Measurements from ENCODE around the gene ARF6.
"Not testable (repeated sequence)": the region's sequence is repeated elsewhere in the genome, so short reads cannot be mapped to it uniquely, and the experiment has no call there.

ARF6 gene

GRCh38 chr14:49895480-49895879 lies 2.6 kb downstream of the ARF6 start:
- Histone ChIP-seq H3K9ac (peak overlapping the region; percentile 96), H3K4me1 (ENCODE audit: low read depth, poor library complexity, severe bottlenecking) (peaks cover 37% of the 10 kb centered on the region), H3K4me2 (peak overlapping the region; percentile 92), H3K79me2 (ENCODE audit: insufficient read depth, low read depth) (peaks cover 59% of the 10 kb centered on the region), H4K20me1 (ENCODE audit: insufficient read depth) (peaks cover 18% of the 10 kb centered on the region), H2AFZ (ENCODE audit: low read depth) (no peak overlapping the region), H3K27ac (peak overlapping the region; percentile 96; the same call in 1 of the 2 replicates), H3K4me3 (IDR thresholded peaks at IDR 0.05; ENCODE audit: insufficient read depth, low read depth, low read length) (no peak overlapping the region), H3K36me3 (ENCODE audit: insufficient read depth) (0 out of 2 replicates have a peak, but pooled peaks cover 2% of the 10 kb centered on the region), H3K27me3 (ENCODE audit: insufficient read depth, low read depth) (no peaks in the 10 kb centered on the region)
- TF ChIP-seq CTCF (conservative IDR thresholded peaks at IDR 0.05; ENCODE audit: low read depth, low read length) = no peak

GRCh38 chr14:49896272-49896671 lies 3.4 kb downstream of the ARF6 start:
- Histone ChIP-seq H3K79me2 (ENCODE audit: insufficient read depth, low read depth) (peaks cover 59% of the 10 kb centered on the region), H3K27ac (peak overlapping the region; percentile 96; the same call in 1 of the 2 replicates), H3K9ac (peak overlapping the region; percentile 96; the same call in 1 of the 2 replicates), H4K20me1 (ENCODE audit: insufficient read depth) (peaks cover 18% of the 10 kb centered on the region), H3K4me2 (peak overlapping the region; percentile 92), H3K4me1 (ENCODE audit: low read depth, poor library complexity, severe bottlenecking) (peaks cover 33% of the 10 kb centered on the region)
- not testable (repeated sequence) for H3K36me3 ChIP-seq (ENCODE audit: insufficient read depth); H3K27me3 ChIP-seq (ENCODE audit: insufficient read depth, low read depth); H3K4me3 ChIP-seq (IDR thresholded peaks at IDR 0.05; ENCODE audit: insufficient read depth, low read depth, low read length); H2AFZ ChIP-seq (ENCODE audit: low read depth)

GRCh38 chr14:49896966-49897365 lies 4.1 kb downstream of the ARF6 start:
- Histone ChIP-seq H3K27ac (peak overlapping the region; percentile 96; the same call in 1 of the 2 replicates), H3K27me3 (ENCODE audit: insufficient read depth, low read depth) (no peaks in the 10 kb centered on the region), H3K4me2 (peak overlapping the region; percentile 92), H2AFZ (ENCODE audit: low read depth) (no peak overlapping the region), H3K36me3 (ENCODE audit: insufficient read depth) (0 out of 2 replicates have a peak, but pooled peaks cover 2% of the 10 kb centered on the region), H3K4me1 (ENCODE audit: low read depth, poor library complexity, severe bottlenecking) (peaks cover 26% of the 10 kb centered on the region), H3K4me3 (IDR thresholded peaks at IDR 0.05; ENCODE audit: insufficient read depth, low read depth, low read length) (no peak overlapping the region), H4K20me1 (ENCODE audit: insufficient read depth) (peaks cover 18% of the 10 kb centered on the region), H3K9ac (no peak overlapping the region), H3K79me2 (ENCODE audit: insufficient read depth, low read depth) (peaks cover 59% of the 10 kb centered on the region)
- TF ChIP-seq CTCF (conservative IDR thresholded peaks at IDR 0.05; ENCODE audit: low read depth, low read length) = no peak

GRCh38 chr14:49897414-49897813 lies 4.5 kb downstream of the ARF6 start:
- Histone ChIP-seq H2AFZ (ENCODE audit: low read depth) (no peak overlapping the region), H3K9ac (no peak overlapping the region), H3K4me3 (IDR thresholded peaks at IDR 0.05; ENCODE audit: insufficient read depth, low read depth, low read length) (no peak overlapping the region), H3K36me3 (ENCODE audit: insufficient read depth) (0 out of 2 replicates have a peak, but pooled peaks cover 2% of the 10 kb centered on the region), H3K4me2 (peak overlapping the region; percentile 92), H3K27ac (peak overlapping the region; percentile 96; the same call in 1 of the 2 replicates), H3K79me2 (ENCODE audit: insufficient read depth, low read depth) (peaks cover 59% of the 10 kb centered on the region), H3K27me3 (ENCODE audit: insufficient read depth, low read depth) (no peaks in the 10 kb centered on the region), H3K4me1 (ENCODE audit: low read depth, poor library complexity, severe bottlenecking) (peaks cover 25% of the 10 kb centered on the region), H4K20me1 (ENCODE audit: insufficient read depth) (peaks cover 18% of the 10 kb centered on the region)
- TF ChIP-seq CTCF (conservative IDR thresholded peaks at IDR 0.05; ENCODE audit: low read depth, low read length) = no peak

GRCh38 chr14:49897965-49898364 lies 5.1 kb downstream of the ARF6 start:
- no peak overlapping the region for H3K4me3 ChIP-seq (IDR thresholded peaks at IDR 0.05; ENCODE audit: insufficient read depth, low read depth, low read length)
- peaks cover 18% of the 10 kb centered on the region for H4K20me1 ChIP-seq (ENCODE audit: insufficient read depth)
- no peak for TF ChIP-seq CTCF (conservative IDR thresholded peaks at IDR 0.05; ENCODE audit: low read depth, low read length)
- H3K4me1 ChIP-seq (ENCODE audit: low read depth, poor library complexity, severe bottlenecking) = peaks cover 25% of the 10 kb centered on the region
- no peak overlapping the region for H3K27ac ChIP-seq
- H3K79me2 ChIP-seq (ENCODE audit: insufficient read depth, low read depth) = peaks cover 59% of the 10 kb centered on the region
- 0 out of 2 replicates have a peak, but pooled peaks cover 2% of the 10 kb centered on the region for H3K36me3 ChIP-seq (ENCODE audit: insufficient read depth)
- no peak overlapping the region for H3K9ac ChIP-seq
- no peaks in the 10 kb centered on the region for H3K27me3 ChIP-seq (ENCODE audit: insufficient read depth, low read depth)
- H3K4me2 ChIP-seq = 0 out of 2 replicates have a peak overlapping the region, but pooled peaks have one; percentile 92
- H2AFZ ChIP-seq (ENCODE audit: low read depth) = no peak overlapping the region

Measured in KMS-11 (cell line).